SU-DHL-6 (cell line): Measurements from ENCODE around the gene FBXW7.

Experiments used
- CTCF ChIP-seq: fragments of 200-600 bp; sonication (generic); IDR thresholded peaks from one replicate; pipeline ENCODE4 v1.5.1; 2017; ENCODE audit warnings: antibody characterized with exemption, mild to moderate bottlenecking, low read length, moderate library complexity; ENCODE audit not compliant: insufficient read depth, poor library complexity, severe bottlenecking
- EZH2phosphoT487 ChIP-seq: fragments of 200-600 bp; sonication (generic), shearing (Covaris generic); conservative IDR thresholded peaks from 2 replicates; pipeline ENCODE4 v1.6.1; 2018; ENCODE audit warnings: mild to moderate bottlenecking, antibody characterized with exemption, low read length, moderate library complexity, mixed read lengths

GRCh38 chr4:152357206-152357605 lies 178.7 kb downstream of the FBXW7 start:
- TF ChIP-seq CTCF (no peak), EZH2phosphoT487 (no peak)
